ENCODE data around the gene GARIN5B.
"Not testable (repeated sequence)": the region's sequence is repeated elsewhere in the genome, so short reads cannot be mapped to it uniquely, and the experiment has no call there.

GARIN5B gene

GRCh38 chr19:55362990-55363716, at the start of gene GARIN5B:
Gene GARIN5B (minus strand): TSS chr19:55363260. CDS start chr19:55363066, 194 bp downstream.
- no peak for DNase-seq (ENCODE audit: low read depth in 2 of 2, low spot score in 1 of 2)

- DNase-seq (ENCODE audit: low read depth in 2 of 2, low spot score in 1 of 2) = no peak
These were observed 47.1 kb upstream of the GARIN5B start for GRCh38 chr19:55410168-55410567.

GRCh38 chr19:55409179-55409578, 46.1 kb upstream of the GARIN5B start:
- DNase-seq (ENCODE audit: low read depth in 2 of 2, low spot score in 1 of 2) = not testable (repeated sequence)

- DNase-seq (ENCODE audit: low read depth in 2 of 2, low spot score in 1 of 2) = no peak
These were observed 45.4 kb upstream of the GARIN5B start for GRCh38 chr19:55408533-55408872.

GRCh38 chr19:55407800-55408532, 44.9 kb upstream of the GARIN5B start:
- DNase-seq (ENCODE audit: low read depth in 2 of 2, low spot score in 1 of 2) = peak; percentile 88 to 95

- not testable (repeated sequence) for DNase-seq (ENCODE audit: low read depth in 2 of 2, low spot score in 1 of 2)
These were observed 44.4 kb upstream of the GARIN5B start, which contains the start of gene UBE2S for GRCh38 chr19:55407550-55407799. Gene UBE2S (minus strand): TSS chr19:55407788. CDS start chr19:55407589, 199 bp downstream.

- DNase-seq (ENCODE audit: low read depth in 2 of 2, low spot score in 1 of 2) = no peak
These were observed 43.9 kb upstream of the GARIN5B start for GRCh38 chr19:55406826-55407549.

- no peak for DNase-seq (ENCODE audit: low read depth in 2 of 2, low spot score in 1 of 2)
These were observed 43.2 kb upstream of the GARIN5B start for GRCh38 chr19:55406091-55406825.

GRCh38 chr19:55405638-55406037, 42.6 kb upstream of the GARIN5B start:
- no peak for DNase-seq (ENCODE audit: low read depth in 2 of 2, low spot score in 1 of 2)

- DNase-seq (ENCODE audit: low read depth in 2 of 2, low spot score in 1 of 2) = no peak
These were observed 39.4 kb upstream of the GARIN5B start for GRCh38 chr19:55402509-55402908.

GRCh38 chr19:55401390-55401789, 38.3 kb upstream of the GARIN5B start:
- not testable (repeated sequence) for DNase-seq (ENCODE audit: low read depth in 2 of 2, low spot score in 1 of 2)

- no peak for DNase-seq (ENCODE audit: low read depth in 2 of 2, low spot score in 1 of 2)
These were observed 37.4 kb upstream of the GARIN5B start for GRCh38 chr19:55400281-55401087.

GRCh38 chr19:55398200-55398925, 35.3 kb upstream of the GARIN5B start:
- DNase-seq (ENCODE audit: low read depth in 2 of 2, low spot score in 1 of 2) = no peak

GRCh38 chr19:55392820-55393761, 30.0 kb upstream of the GARIN5B start:
- no peak for DNase-seq (ENCODE audit: low read depth in 2 of 2, low spot score in 1 of 2)

- DNase-seq (ENCODE audit: low read depth in 2 of 2, low spot score in 1 of 2) = no peak
These were observed 28.9 kb upstream of the GARIN5B start for GRCh38 chr19:55391702-55392615.

GRCh38 chr19:55391191-55391670, 28.2 kb upstream of the GARIN5B start:
- DNase-seq (ENCODE audit: low read depth in 2 of 2, low spot score in 1 of 2) = no peak

GRCh38 chr19:55390461-55390880, 27.4 kb upstream of the GARIN5B start:
- no peak for DNase-seq (ENCODE audit: low read depth in 2 of 2, low spot score in 1 of 2)

Measured in stimulated activated CD8-positive, alpha-beta memory T cell treated with anti-CD3 and anti-CD28 coated beads, Interleukin-4, amount 100 ng/mL, for 4 hours (primary cell).